Stimulated activated naive CD8-positive, alpha-beta T cell treated with anti-CD3 and anti-CD28 coated beads, Interleukin-15, amount 100 ng/mL, for 72 hours (primary cell): ENCODE measurements around the gene EGLN1.
"Not testable (repeated sequence)": the region's sequence is repeated elsewhere in the genome, so short reads cannot be mapped to it uniquely, and the experiment has no call there.

ENCODE experiments used
- ATAC-seq: fragments of 150-1000 bp; cut with Tn5 transposase; 2 replicates; pipeline ENCODE4 v1.10.0; 2021; ENCODE audit warnings: mild to moderate bottlenecking, moderate library complexity
- DNase-seq, 2 donors: peaks; one replicate each; pipeline ENCODE4 v3.0.0; 2021 to 2022
- H3K27ac Mint-ChIP-seq, 2 donors: one replicate each; pipeline ENCODE4 v1.8.0; 2022; ENCODE audit warnings: mild to moderate bottlenecking in 2 of 2, mixed read lengths in 2 of 2, moderate library complexity in 2 of 2
- H3K27me3 Mint-ChIP-seq: one replicate; pipeline ENCODE4 v1.8.0; 2022; ENCODE audit warnings: mixed read lengths
- H3K4me1 Mint-ChIP-seq: one replicate; pipeline ENCODE4 v1.8.0; 2022; ENCODE audit warnings: mild to moderate bottlenecking, mixed read lengths
- H3K4me3 Mint-ChIP-seq, 2 donors: one replicate each; pipeline ENCODE4 v1.8.0; 2022; ENCODE audit warnings: mild to moderate bottlenecking in 2 of 2, mixed read lengths in 2 of 2, moderate library complexity in 1 of 2
- H3K9me3 Mint-ChIP-seq, 2 donors: one replicate each; pipeline ENCODE4 v1.8.0; 2022; ENCODE audit warnings: mixed read lengths in 2 of 2

Gene EGLN1

GRCh38 chr1:231430678-231431352 lies 8.7 kb upstream of the EGLN1 start:
- H3K4me3 Mint-ChIP-seq, H3K4me1 Mint-ChIP-seq, H3K9me3 Mint-ChIP-seq, ATAC-seq, DNase-seq, H3K27ac Mint-ChIP-seq: not testable (repeated sequence)
- H3K27me3 Mint-ChIP-seq, result peaks cover 21% of the 10 kb centered on the region

- no peak for DNase-seq
- Mint-ChIP-seq H3K27me3 (peaks cover 21% of the 10 kb centered on the region), H3K9me3 (no peaks in the 10 kb centered on the region), H3K4me3 (no peak overlapping the region), H3K4me1 (no peaks in the 10 kb centered on the region), H3K27ac (no peak overlapping the region)
- ATAC-seq, result no peak
Measured at GRCh38 chr1:231428377-231428776, 6.3 kb upstream of the EGLN1 start.

GRCh38 chr1:231424950-231425805 lies 3.1 kb upstream of the EGLN1 start:
- no peak overlapping the region for H3K4me3 Mint-ChIP-seq
- no peak for DNase-seq
- H3K9me3 Mint-ChIP-seq, result no peaks in the 10 kb centered on the region
- no peak for ATAC-seq
- no peak overlapping the region for H3K27ac Mint-ChIP-seq
- no peaks in the 10 kb centered on the region for H3K4me1 Mint-ChIP-seq
- peaks cover 10% of the 10 kb centered on the region for H3K27me3 Mint-ChIP-seq

- no peaks in the 10 kb centered on the region for H3K27me3 Mint-ChIP-seq
- no peak overlapping the region for H3K27ac Mint-ChIP-seq
- H3K4me1 Mint-ChIP-seq, result peaks cover 11% of the 10 kb centered on the region
- ATAC-seq (no peak), DNase-seq (no peak)
- no peaks in the 10 kb centered on the region for H3K9me3 Mint-ChIP-seq
- H3K4me3 Mint-ChIP-seq, result no peak overlapping the region
Measured at GRCh38 chr1:231423648-231424047, 1.6 kb upstream of the EGLN1 start.

- peak overlapping the region; percentile 79 to 88 for H3K4me3 Mint-ChIP-seq
- no peak for DNase-seq
- H3K9me3 Mint-ChIP-seq, result no peaks in the 10 kb centered on the region
- H3K4me1 Mint-ChIP-seq, result peaks cover 18% of the 10 kb centered on the region
- peak overlapping the region; percentile 79 to 92 for H3K27ac Mint-ChIP-seq
- ATAC-seq, result no peak
- no peaks in the 10 kb centered on the region for H3K27me3 Mint-ChIP-seq
Measured at GRCh38 chr1:231422798-231423309, 767 bp upstream of the EGLN1 start.

- H3K4me3 Mint-ChIP-seq, result peak overlapping the region; percentile 78 to 81
- no peaks in the 10 kb centered on the region for H3K9me3 Mint-ChIP-seq
- DNase-seq (no peak), ATAC-seq (peak; percentile 49)
- peaks cover 29% of the 10 kb centered on the region for H3K4me1 Mint-ChIP-seq
- H3K27ac Mint-ChIP-seq, result peak overlapping the region in 1 of 2 donors; percentile 58
- no peaks in the 10 kb centered on the region for H3K27me3 Mint-ChIP-seq
Measured at GRCh38 chr1:231421546-231421970, 529 bp downstream of the EGLN1 start.

- Mint-ChIP-seq H3K9me3 (no peaks in the 10 kb centered on the region), H3K27me3 (no peaks in the 10 kb centered on the region), H3K4me1 (peaks cover 30% of the 10 kb centered on the region), H3K4me3 (peak overlapping the region; percentile 82 to 100), H3K27ac (peak overlapping the region; percentile 95 to 96)
- ATAC-seq (peak; percentile 13), DNase-seq (peak; percentile 49 to 56)
Measured at GRCh38 chr1:231420959-231421545, 1.0 kb downstream of the EGLN1 start.

- H3K9me3 Mint-ChIP-seq, result no peaks in the 10 kb centered on the region
- H3K27ac Mint-ChIP-seq, result peak overlapping the region; percentile 95 to 96
- DNase-seq (no peak), ATAC-seq (no peak)
- peaks cover 30% of the 10 kb centered on the region for H3K4me1 Mint-ChIP-seq
- peak overlapping the region; percentile 82 to 100 for H3K4me3 Mint-ChIP-seq
- H3K27me3 Mint-ChIP-seq, result no peaks in the 10 kb centered on the region
Measured at GRCh38 chr1:231420299-231420958, 1.7 kb downstream of the EGLN1 start.

- Mint-ChIP-seq H3K4me1 (peaks cover 33% of the 10 kb centered on the region), H3K27me3 (no peaks in the 10 kb centered on the region), H3K27ac (peak overlapping the region in 1 of 2 donors; percentile 95), H3K4me3 (peak overlapping the region; percentile 82 to 100), H3K9me3 (no peaks in the 10 kb centered on the region)
- DNase-seq, result no peak
- ATAC-seq, result no peak
Measured at GRCh38 chr1:231419738-231420298, 2.3 kb downstream of the EGLN1 start.

GRCh38 chr1:231419147-231419546 lies 2.9 kb downstream of the EGLN1 start:
- Mint-ChIP-seq H3K4me1 (peaks cover 39% of the 10 kb centered on the region), H3K4me3 (peak overlapping the region; percentile 82 to 100), H3K27ac (no peak overlapping the region), H3K27me3 (no peaks in the 10 kb centered on the region), H3K9me3 (no peaks in the 10 kb centered on the region)
- DNase-seq (no peak), ATAC-seq (no peak)

- DNase-seq (no peak), ATAC-seq (no peak)
- Mint-ChIP-seq H3K27me3 (no peaks in the 10 kb centered on the region), H3K4me1 (peaks cover 44% of the 10 kb centered on the region), H3K27ac (no peak overlapping the region), H3K9me3 (no peaks in the 10 kb centered on the region), H3K4me3 (peak overlapping the region; percentile 68 to 100)
Measured at GRCh38 chr1:231418741-231419107, 3.4 kb downstream of the EGLN1 start.

- Mint-ChIP-seq H3K9me3 (no peaks in the 10 kb centered on the region), H3K27me3 (no peaks in the 10 kb centered on the region), H3K27ac (no peak overlapping the region), H3K4me3 (peak overlapping the region; percentile 68 to 100), H3K4me1 (peaks cover 49% of the 10 kb centered on the region)
- ATAC-seq (no peak), DNase-seq (no peak)
Measured at GRCh38 chr1:231418101-231418740, 3.9 kb downstream of the EGLN1 start.

- H3K27ac Mint-ChIP-seq, result no peak overlapping the region
- H3K4me3 Mint-ChIP-seq, result peak overlapping the region; percentile 19 to 62
- no peak for ATAC-seq
Measured at GRCh38 chr1:231417513-231417912, 4.6 kb downstream of the EGLN1 start.

GRCh38 chr1:231416901-231417300 lies 5.2 kb downstream of the EGLN1 start:
- H3K27me3 Mint-ChIP-seq, result no peaks in the 10 kb centered on the region
- H3K9me3 Mint-ChIP-seq, result no peaks in the 10 kb centered on the region
- peak overlapping the region; percentile 19 to 62 for H3K4me3 Mint-ChIP-seq
- ATAC-seq (no peak), DNase-seq (no peak)
- H3K27ac Mint-ChIP-seq, result no peak overlapping the region
- peaks cover 60% of the 10 kb centered on the region for H3K4me1 Mint-ChIP-seq

More at GRCh38 chr1:231417513-231417912, 4.6 kb downstream of the EGLN1 start:
- Mint-ChIP-seq H3K4me1 (peaks cover 56% of the 10 kb centered on the region), H3K9me3 (no peaks in the 10 kb centered on the region), H3K27me3 (no peaks in the 10 kb centered on the region)
- no peak for DNase-seq
